ENCODE measurements around the gene CXCR4. TPM values are rescaled to one million over a fixed set of nuclear protein-coding genes. Genes with fewer than 3 reads are reported as not detected.

The CXCR4 gene
- total and polyA plus RNA-seq, 2 donors (not counting 1 experiment from before 2014, with no cell fraction given), result 1,832 to 2,119 TPM

DNA sequence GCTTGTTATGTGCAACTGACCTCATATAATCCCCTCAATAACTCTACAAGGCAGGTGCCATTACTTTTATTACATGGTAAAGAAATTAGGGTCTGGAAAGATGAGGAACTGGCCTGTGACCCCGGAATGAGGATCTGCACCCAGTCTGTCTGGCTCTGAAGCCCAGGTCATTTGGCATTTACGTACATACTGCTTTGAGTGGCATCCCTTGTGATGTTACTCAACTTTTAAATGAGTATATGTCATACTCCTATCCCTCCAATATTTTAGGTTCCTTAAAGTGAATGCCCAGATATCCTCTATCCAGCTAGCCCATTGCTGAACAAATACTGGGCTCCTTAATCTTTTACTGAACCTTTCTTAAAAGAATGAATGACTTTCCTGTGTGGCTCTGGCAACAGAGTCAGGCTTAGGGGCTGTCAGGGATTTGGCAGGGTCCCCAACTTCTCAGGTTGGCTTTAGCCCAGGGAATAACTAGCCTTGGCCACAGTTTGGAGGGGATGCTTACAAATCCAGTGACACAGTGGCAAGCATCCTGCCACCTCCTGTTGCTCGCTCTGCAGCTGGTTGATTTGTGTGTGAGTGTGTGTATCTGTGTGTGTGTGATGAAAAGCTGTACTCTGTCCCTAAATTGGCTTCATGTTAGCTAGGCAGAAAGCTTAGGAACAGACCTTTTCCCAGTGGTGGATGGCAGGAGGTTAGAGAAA, 3.4 kb upstream of the CXCR4 start:
- H3K27me3 ChIP-seq (replicated peaks in 1 of 4; ENCODE audit: control extremely low read depth in 1 of 4, control insufficient read depth in 3 of 4, insufficient read depth in 4 of 4, low read length in 3 of 4), result no peaks in the 10 kb centered on the region
- peaks cover 0 to 2% of the 10 kb centered on the region in 2 experiments for H3K36me3 ChIP-seq (replicated peaks in 1 of 2; ENCODE audit: control extremely low read depth in 1 of 2, control insufficient read depth in 1 of 2, extremely low read depth in 1 of 2, insufficient read depth in 2 of 2, low read length in 1 of 2)
- WGBS (ENCODE audit: insufficient coverage), result 88% methylated on average over 1 of the region's 3 CpGs
- H3K9ac ChIP-seq (ENCODE audit: low read length), result no peak overlapping the region
- H3K4me3 ChIP-seq (ENCODE audit: control extremely low read depth in 1 of 5, extremely low read depth in 1 of 5, insufficient read depth in 1 of 5, low read depth in 2 of 5, low read length in 4 of 5), result no peak overlapping the region
- no peak overlapping the region for H3K27ac ChIP-seq (ENCODE audit: low read length in 2 of 2)
- ChIA-PET POLR2A (interaction anchor here (1.1 to 2.6 kb wide), 3 partner anchors 11 to 118 kb away, joined by 3 to 16 read pairs (median 5); no protein-coding TSS in a partner anchor), CTCF (interaction anchor here (0.9 to 5.4 kb wide), 5 partner anchors 14 to 263 kb away, joined by 4 to 37 read pairs (median 13); no protein-coding TSS in a partner anchor)
- H3K4me2 ChIP-seq (replicated peaks; ENCODE audit: low read depth, low read length, poor library complexity, severe bottlenecking), result no peak overlapping the region
- no peak overlapping the region for H2AFZ ChIP-seq (ENCODE audit: insufficient read depth, low read depth, low read length, poor library complexity, severe bottlenecking)
- H3K79me2 ChIP-seq (ENCODE audit: control insufficient read depth, insufficient read depth, low read length), result peaks cover 35% of the 10 kb centered on the region
- H3K4me1 ChIP-seq (ENCODE audit: control insufficient read depth in 2 of 2, insufficient read depth in 2 of 2, low read length in 2 of 2), result peaks cover 53 to 56% of the 10 kb centered on the region in 2 donors
- H3K4me1 Mint-ChIP-seq, result peaks cover 67% of the 10 kb centered on the region
- intact Hi-C loops (cut with micrococcal nuclease), result loop anchor here (10.0 kb wide), 1 partner anchor 1857 kb away; no protein-coding TSS in a partner anchor
- no peaks in the 10 kb centered on the region for H3K9me3 Mint-ChIP-seq (ENCODE audit: insufficient read depth)
- H4K20me1 ChIP-seq (ENCODE audit: control insufficient read depth, insufficient read depth, low read length, poor library complexity, severe bottlenecking), result peaks cover 14% of the 10 kb centered on the region
- H3K27me3 Mint-ChIP-seq, result no peaks in the 10 kb centered on the region
- DNase-seq (no peak), ATAC-seq (ENCODE audit: low read depth) (no peak)
- H3K9me3 ChIP-seq (ENCODE audit: control extremely low read depth in 1 of 3, control insufficient read depth in 2 of 3, insufficient read depth in 1 of 3, low read length in 2 of 3), result no peaks in the 10 kb centered on the region
- peak overlapping the region; percentile 64 for H3K27ac Mint-ChIP-seq
- H3K4me3 Mint-ChIP-seq, result no peak overlapping the region
- TF ChIP-seq, protein P1, sequence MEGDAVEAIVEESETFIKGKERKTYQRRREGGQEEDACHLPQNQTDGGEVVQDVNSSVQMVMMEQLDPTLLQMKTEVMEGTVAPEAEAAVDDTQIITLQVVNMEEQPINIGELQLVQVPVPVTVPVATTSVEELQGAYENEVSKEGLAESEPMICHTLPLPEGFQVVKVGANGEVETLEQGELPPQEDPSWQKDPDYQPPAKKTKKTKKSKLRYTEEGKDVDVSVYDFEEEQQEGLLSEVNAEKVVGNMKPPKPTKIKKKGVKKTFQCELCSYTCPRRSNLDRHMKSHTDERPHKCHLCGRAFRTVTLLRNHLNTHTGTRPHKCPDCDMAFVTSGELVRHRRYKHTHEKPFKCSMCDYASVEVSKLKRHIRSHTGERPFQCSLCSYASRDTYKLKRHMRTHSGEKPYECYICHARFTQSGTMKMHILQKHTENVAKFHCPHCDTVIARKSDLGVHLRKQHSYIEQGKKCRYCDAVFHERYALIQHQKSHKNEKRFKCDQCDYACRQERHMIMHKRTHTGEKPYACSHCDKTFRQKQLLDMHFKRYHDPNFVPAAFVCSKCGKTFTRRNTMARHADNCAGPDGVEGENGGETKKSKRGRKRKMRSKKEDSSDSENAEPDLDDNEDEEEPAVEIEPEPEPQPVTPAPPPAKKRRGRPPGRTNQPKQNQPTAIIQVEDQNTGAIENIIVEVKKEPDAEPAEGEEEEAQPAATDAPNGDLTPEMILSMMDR (IDR thresholded peaks at IDR 0.05), result no peak
- no peak for TF ChIP-seq EZH2 (IDR thresholded peaks at IDR 0.05; ENCODE audit: borderline replicate concordance, insufficient read depth, low read depth, low read length, poor library complexity, severe bottlenecking)
